K562 (cell line): ENCODE results near the gene ZNF629.

Experiments used
- GABPA ChIP-seq: fragments of 200-800 bp; sonication (Bioruptor generic); conservative IDR thresholded peaks from 2 replicates; pipeline ENCODE4 v1.6.1; 2016; ENCODE audit warnings: low read depth, missing genetic modification characterization, missing compliant biosample characterization
- GTF2F1 ChIP-seq: IDR thresholded peaks from 2 replicates; pipeline ENCODE4 v1.6.1; 2011; ENCODE audit warnings: low read depth, low read length, improper control_type of control experiment
- MAFK ChIP-seq: IDR thresholded peaks from 2 replicates; pipeline ENCODE4 v1.6.1; 2011; ENCODE audit warnings: low read length, improper control_type of control experiment
- NFIC ChIP-seq: fragments of 450-650 bp; IDR thresholded peaks from 2 replicates; pipeline ENCODE4 v1.6.1; 2017; ENCODE audit warnings: mild to moderate bottlenecking, inconsistent platforms
- POLR2AphosphoS5 ChIP-seq: IDR thresholded peaks from 2 replicates; pipeline ENCODE4 v1.6.1; 2011; ENCODE audit warnings: mild to moderate bottlenecking, low read depth, low read length, moderate library complexity; ENCODE audit not compliant: control insufficient read depth, insufficient read depth
- PTRF ChIP-seq: fragments of 450-650 bp; IDR thresholded peaks from 2 replicates; pipeline ENCODE4 v1.6.1; 2016; ENCODE audit warnings: mild to moderate bottlenecking, missing genetic modification characterization, missing compliant biosample characterization
- ZFX ChIP-seq: sonication (generic); formaldehyde crosslinking; IDR thresholded peaks from 2 replicates; pipeline ENCODE4 v1.8.0; 2022; ENCODE audit warnings: mild to moderate bottlenecking, missing genetic modification reagents, moderate library complexity
- ZNF12 ChIP-seq: sonication (generic); formaldehyde crosslinking; IDR thresholded peaks from 2 replicates; pipeline ENCODE4 v1.4.0; 2020; ENCODE audit warnings: mild to moderate bottlenecking, missing genetic modification reagents
- ZNF354B ChIP-seq: fragments of 250-450 bp; sonication (Bioruptor Pico); IDR thresholded peaks from 2 replicates; pipeline ENCODE4 v1.4.0; 2020
- ZNF75A ChIP-seq: fragments of 450-650 bp; formaldehyde crosslinking; IDR thresholded peaks from 2 replicates; pipeline ENCODE4 v1.4.0; 2020; ENCODE audit warnings: mild to moderate bottlenecking
- TF ChIP-seq, protein P1 (sequence below), 2 experiments: fragments of 450-650 bp in 1 of 2; sonication (generic) in 1 of 2; formaldehyde crosslinking; conservative IDR thresholded peaks; 2 replicates each; pipeline versions ENCODE4 v1.4.0 to v1.8.1; 2020 to 2022; ENCODE audit warnings: mild to moderate bottlenecking in 1 of 2, missing genetic modification reagents in 1 of 2

DNA sequence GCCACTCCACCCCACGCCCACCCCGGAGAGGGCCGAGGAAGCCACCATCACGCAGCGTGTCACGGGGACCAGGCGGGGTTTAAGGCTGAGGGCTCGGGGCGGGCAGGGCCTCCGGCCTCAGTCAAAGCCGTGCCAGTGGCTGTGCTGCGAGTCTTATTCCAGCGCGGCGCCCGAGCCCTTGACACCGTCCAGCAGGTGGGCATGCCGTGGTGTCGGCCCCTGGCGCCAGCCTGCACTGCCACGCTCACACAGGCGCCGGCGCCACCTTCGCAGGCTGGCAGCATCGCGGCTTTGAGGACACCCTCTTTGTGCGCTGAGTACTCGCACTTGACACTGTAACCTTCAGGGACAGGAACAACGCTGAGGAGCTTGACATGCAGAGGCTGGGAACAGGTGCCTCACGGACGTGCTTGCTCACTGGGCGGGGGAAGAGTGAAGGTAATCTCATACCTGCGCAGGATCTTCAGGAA lies 34.0 kb upstream of the ZNF629 start:
- TF ChIP-seq GABPA (tag) = no peak
- TF ChIP-seq ZNF75A (CRISPR knock-in tag) = no peak
- no peak for TF ChIP-seq ZNF12 (CRISPR knock-in tag)
- TF ChIP-seq, protein P1, sequence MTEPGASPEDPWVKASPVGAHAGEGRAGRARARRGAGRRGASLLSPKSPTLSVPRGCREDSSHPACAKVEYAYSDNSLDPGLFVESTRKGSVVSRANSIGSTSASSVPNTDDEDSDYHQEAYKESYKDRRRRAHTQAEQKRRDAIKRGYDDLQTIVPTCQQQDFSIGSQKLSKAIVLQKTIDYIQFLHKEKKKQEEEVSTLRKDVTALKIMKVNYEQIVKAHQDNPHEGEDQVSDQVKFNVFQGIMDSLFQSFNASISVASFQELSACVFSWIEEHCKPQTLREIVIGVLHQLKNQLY (CRISPR knock-in tag; conservative IDR thresholded peaks at IDR 0.05) = no peak
- TF ChIP-seq NFIC = no peak
- TF ChIP-seq GTF2F1 = no peak
- TF ChIP-seq MAFK = no peak
- no peak for TF ChIP-seq PTRF (tag)
- TF ChIP-seq POLR2AphosphoS5 = no peak
- no peak for TF ChIP-seq ZFX
- no peak for TF ChIP-seq ZNF354B (CRISPR knock-in tag)
